NCI-H226 (cell line): ENCODE results near the gene TTC28.
"Not testable (repeated sequence)": the region's sequence is repeated elsewhere in the genome, so short reads cannot be mapped to it uniquely, and the experiment has no call there.

Source experiments
- DNase-seq: peaks from one replicate; pipeline ENCODE4 v3.0.0-alpha.2; 2015

Gene TTC28

GRCh38 chr22:28220626-28221363 is 458.8 kb downstream of the TTC28 start:
- DNase-seq = no peak

DNA sequence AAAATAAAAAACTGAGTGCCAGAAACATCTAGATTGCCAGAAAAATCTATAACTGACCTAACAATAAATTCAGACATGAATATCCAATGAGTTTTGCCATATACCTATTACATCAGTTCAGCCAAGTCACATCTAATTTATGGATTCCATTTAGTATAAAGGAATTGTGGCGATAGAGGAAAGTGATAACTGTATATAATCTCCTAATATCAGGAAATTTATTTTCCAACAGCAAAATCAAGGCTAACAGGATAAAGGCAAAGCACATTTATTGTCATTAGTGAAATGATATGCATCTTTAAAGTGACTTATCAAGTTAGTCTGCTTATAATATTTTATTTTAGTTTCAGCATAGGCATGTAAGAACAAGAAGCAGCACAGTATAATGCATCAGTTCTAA is 462.4 kb downstream of the TTC28 start:
- no peak for DNase-seq

DNA sequence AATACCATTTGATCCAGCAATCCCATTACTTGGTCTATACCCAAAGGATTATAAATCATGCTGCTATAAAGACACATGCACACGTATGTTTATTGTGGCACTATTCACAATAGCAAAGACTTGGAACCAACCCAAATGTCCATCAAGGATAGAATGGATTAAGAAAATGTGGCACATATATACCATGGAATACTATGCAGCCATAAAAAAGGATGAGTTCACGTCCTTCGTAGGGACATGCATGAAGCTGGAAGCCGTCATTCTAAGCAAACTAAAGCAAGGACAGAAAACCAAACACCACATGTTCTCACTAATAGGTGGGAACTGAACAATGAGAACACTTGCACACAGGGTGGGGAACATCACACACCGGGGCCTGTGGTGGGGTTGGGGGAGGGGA is 464.9 kb downstream of the TTC28 start:
- DNase-seq = not testable (repeated sequence)

DNA sequence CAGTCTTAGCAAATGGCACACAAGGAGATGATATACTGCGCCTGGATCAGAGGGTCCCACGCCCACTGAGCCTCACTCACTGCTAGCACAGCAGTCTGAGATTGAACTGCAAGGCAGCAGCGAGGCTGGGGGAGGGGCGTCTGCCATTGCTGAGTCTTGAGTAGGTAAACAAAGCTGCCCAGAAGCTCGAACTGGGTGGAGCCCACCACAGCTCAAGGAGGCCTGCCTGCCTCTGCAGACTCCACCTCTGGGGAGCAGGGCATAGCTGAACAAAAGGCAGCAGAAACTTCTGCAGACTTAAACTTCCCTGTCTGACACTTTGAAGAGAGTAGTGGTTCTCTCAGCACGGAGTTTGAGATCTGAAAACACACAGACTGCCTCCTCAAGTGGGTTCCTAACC is 470.2 kb downstream of the TTC28 start:
- DNase-seq = not testable (repeated sequence)

DNA sequence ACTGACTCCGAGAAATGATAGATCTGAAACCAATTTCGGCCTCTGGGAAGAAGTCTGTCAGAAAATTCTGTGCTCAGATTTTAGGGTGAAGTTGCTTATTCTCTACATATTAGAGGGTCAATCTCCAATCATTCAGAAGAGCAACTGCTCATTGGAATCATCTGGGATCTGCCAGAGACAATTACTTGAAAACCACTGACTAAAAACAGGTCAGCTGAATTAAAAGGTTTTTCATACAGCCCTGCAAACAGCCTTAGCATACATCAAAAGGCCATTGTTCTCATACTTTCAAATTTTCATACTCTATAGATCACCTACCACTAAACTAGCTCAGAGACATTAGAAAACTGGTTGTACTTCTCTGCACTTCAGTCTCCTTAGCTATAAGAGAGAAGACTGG is 470.9 kb downstream of the TTC28 start:
- no peak for DNase-seq

GRCh38 chr22:28208036-28208435 is 471.6 kb downstream of the TTC28 start:
- peak; percentile 25 for DNase-seq

DNA sequence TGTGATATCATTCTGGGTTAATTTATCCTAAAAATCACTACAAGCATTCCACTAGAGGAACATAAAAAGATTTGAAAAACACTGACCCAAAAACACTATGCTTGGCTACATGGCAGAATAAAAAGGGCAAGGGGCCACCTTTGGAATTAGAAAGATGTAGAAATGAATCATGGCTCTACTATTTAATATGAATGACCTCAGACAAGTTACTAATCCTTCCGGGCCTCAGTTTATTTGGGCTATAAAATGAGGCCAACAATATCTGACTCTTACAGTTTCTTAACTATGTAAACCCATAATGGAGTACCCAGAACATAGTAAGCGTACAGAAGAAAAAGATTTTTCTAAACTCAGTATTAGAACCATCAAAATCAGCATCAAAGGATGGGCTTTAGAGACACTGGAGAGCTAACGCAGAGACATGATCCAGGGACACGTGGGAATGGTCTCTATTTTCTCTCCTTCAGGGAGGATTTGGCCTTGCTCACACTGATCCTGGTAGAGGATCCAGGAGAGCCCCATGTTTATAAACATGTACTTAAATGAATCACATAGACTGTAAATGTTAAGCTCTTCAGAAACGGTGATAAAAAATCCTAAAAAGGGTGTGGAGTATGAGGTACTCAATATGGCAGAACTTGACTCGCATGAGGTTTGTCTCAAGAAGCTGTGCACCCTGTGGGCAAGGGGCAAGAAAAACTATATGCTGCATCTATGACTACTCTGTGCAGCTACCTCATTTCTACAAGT is 472.2 kb downstream of the TTC28 start:
- no peak for DNase-seq

DNA sequence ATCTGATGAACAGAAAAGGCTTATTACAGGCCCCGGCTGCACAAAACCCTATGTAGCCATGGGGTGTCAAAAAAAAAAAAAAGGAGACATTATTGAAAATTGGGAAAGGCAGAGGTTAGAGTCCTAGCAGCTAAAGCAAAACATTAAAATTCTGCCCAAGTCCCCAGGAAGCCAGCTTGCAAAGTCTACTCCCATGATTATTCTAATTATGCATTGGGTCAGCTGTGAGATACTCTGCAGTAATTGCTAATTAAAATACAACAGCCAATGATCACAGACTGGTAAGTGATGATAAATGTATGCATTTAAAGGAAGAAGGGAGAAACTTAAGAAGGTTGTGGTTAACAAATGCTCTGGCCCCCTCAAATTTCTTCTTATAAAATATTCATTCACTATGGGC is 473.7 kb downstream of the TTC28 start:
- DNase-seq = no peak

DNA sequence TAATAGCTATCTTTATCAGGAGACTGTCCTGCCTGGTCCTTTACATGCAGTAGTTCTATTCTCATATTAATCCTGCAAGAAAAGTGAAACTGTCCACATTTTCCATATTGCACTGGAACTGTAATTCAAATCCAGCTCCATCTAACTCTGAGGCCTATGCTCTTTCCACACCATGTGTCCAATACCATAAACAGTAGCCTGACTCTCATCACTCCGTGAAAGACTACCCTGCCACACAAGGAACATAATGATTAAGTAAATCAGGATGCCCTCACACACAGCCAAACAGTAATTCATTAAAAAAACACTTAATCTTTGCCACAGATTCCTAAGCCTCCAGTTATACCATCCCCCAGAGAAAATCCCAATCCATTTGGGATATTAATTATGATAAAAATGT is 475.3 kb downstream of the TTC28 start:
- no peak for DNase-seq

- no peak for DNase-seq
Observed at GRCh38 chr22:28203286-28203685, 476.4 kb downstream of the TTC28 start.

GRCh38 chr22:28198692-28199091 is 480.9 kb downstream of the TTC28 start:
- DNase-seq = no peak

GRCh38 chr22:28191571-28191970 is 488.1 kb downstream of the TTC28 start:
- DNase-seq = not testable (repeated sequence)

GRCh38 chr22:28188178-28188879 is 491.3 kb downstream of the TTC28 start:
- no peak for DNase-seq

DNA sequence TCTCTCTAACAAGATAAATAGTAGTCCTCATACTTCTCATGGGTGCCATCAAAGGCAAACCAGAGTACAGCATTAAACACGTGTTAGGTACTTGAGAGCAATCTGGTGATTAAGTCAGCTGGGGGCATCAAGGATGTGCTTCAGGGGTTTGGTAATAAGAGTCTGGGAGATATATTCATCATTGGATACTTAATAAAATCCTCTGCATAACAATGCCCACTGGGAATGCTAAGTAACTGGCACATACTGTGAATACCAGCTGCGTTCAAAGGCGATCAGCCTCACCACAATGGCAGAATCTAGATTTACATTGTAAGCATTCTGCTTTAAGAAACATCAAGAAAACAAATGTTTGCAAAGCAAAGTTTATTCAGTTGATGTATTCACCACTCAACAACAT is 492.0 kb downstream of the TTC28 start:
- no peak for DNase-seq

- no peak for DNase-seq
Observed at GRCh38 chr22:28186641-28187040, 493.0 kb downstream of the TTC28 start.

GRCh38 chr22:28185130-28185529 is 494.5 kb downstream of the TTC28 start:
- DNase-seq = no peak

DNA sequence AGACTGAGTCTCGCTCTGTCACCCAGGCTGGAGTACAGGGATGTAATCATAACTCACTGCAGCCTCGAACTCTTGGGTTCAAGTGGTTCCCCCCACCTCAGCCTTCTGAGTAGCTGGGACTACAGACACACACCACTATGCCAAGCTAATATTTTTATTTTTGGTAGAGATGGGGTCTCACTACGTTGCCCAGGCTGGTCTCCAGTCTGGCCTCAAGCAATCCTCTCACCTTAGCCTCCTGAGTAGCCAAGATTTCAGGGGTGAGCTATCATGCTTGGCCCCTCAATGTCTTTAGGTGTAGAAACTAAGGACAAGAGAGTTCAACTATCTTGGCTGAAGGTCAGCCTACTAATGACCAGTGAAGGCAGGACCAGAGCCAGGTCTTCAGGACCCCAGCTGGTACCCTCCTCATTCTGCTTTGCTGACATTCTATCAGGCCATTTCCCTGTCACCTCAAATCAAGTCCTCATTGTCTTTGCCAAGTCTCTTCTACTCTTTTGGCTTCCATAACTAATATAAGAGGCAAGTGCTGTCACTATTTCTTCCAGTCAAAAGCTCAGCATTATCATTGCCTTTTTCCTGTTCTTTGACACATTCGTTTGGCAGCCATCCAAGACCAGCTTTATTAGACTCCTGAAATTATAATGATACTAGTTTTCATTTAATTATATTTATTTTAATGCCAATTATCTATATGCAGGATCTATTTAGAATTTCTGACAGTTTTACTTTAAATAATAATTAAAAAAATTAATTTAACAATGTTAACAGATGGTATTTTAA is 496.4 kb downstream of the TTC28 start:
- DNase-seq = no peak

DNA sequence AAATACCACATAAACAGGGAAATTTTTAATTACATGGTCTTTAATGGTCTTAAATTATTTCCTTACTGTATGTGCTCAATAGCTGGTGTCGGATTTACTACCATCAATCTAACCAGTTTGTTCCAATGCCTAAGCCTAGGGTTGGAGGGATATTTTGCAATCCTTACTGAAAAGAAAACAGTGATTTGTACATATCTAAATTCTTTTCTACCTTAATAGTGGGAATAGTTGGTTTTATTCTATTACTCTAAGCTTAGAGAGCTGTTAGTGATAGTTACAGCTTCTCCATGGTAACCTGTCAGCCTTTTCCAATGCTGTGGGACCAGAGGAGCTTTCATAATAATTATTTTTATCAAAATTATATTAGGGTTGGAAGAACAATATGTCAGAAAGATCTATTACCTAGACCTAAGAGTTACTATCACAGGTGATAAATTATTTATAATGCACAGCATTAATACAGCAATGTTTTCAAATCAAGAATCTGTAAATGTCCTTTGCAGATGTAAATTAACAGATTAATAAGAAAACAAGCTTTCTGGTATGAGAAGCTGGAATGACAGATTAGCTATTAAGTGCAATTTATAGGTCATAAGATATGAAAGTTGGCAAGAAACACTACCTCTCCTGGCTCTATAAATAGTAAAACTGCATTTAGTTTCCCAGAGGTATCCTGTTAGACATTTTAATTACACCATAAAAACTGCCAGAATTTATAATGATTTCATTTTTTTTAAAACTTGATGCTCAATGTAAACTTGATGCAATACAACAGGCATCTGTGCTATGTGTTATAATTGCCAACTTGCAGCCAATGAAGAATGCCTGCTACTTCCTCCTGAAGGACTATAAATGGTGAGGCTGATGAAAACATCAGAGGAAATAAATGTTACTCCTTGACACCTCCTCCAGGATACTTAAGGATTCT is 498.6 kb downstream of the TTC28 start:
- peak; percentile 50 for DNase-seq

DNA sequence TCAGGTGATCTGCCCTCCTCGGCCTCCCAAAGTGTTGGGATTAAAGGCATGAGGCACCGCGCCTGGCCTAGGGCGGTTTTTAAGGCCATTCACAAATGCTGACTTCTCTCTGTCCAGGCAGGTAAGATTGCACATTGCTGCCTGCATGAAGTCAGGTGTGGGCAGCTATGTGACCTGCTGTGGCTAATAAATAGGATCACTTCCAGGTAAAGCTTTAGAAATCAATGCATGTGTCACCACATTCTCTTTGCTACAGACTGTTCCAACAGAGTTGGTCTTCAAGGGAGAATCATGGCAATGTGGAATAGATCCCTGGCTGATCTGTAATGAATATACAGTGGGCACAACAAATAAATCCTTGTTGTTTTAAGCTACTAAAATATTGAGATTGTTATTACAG is 500.2 kb downstream of the TTC28 start:
- no peak for DNase-seq

- DNase-seq = no peak
Observed at GRCh38 chr22:28175730-28176492, 503.7 kb downstream of the TTC28 start.

- DNase-seq = no peak
Observed at GRCh38 chr22:28174509-28174908, 505.1 kb downstream of the TTC28 start.
